Lower leg skin (tissue), 4 donors: ENCODE measurements around the gene RNPS1. TPM values are rescaled to one million over a fixed set of nuclear protein-coding genes. Genes with fewer than 3 reads are reported as not detected.

Experiments used
- DNase-seq, 2 donors: peaks; one replicate each; pipeline ENCODE4 v3.0.0-alpha.2; 2019; ENCODE audit warnings: low spot score in 2 of 2
- H3K4me3 ChIP-seq: fragments of 200-600 bp; sonication (generic); 2 replicates; pipeline ENCODE4 v1.5.1; 2017; ENCODE audit warnings: mild to moderate bottlenecking, low read depth; ENCODE audit not compliant: poor library complexity, severe bottlenecking
- POLR2A ChIP-seq, 2 donors: fragments of 450-650 bp; IDR thresholded peaks; one replicate each; pipeline ENCODE4 v1.6.1; 2016 to 2017; ENCODE audit warnings: antibody characterized with exemption in 2 of 2, mild to moderate bottlenecking in 1 of 2, moderate library complexity in 1 of 2
- WGBS, 2 donors: methylation state at CpG; one replicate each; pipeline ENCODE4 v1.1.5; 2018; 5-methylcytosine and 5-hydroxymethylcytosine counted together
- intact Hi-C: fragments of 100-400 bp; cut with DNase I; formaldehyde crosslinking; loops from one replicate; pipeline ENCODE4 v1.15.0; 2023; ENCODE audit warnings: low total_unique reads
- total RNA-seq, 4 donors: library from RNA; depleted of rRNA; stranded (reverse); fragments of >200 nt; gene quantifications; one replicate each; pipeline ENCODE4 v1.1.0, GENCODE V29; 2016
- TF ChIP-seq, protein P1 (sequence below), 3 donors: fragments of 450-650 bp; IDR thresholded peaks; one replicate each; pipeline ENCODE4 v1.5.1; 2016; ENCODE audit warnings: antibody characterized with exemption in 3 of 3, mild to moderate bottlenecking in 3 of 3, moderate library complexity in 2 of 3

The RNPS1 gene
- total RNA-seq, 4 donors from 2014 or later, result 127 to 132 (median 128) TPM

DNA sequence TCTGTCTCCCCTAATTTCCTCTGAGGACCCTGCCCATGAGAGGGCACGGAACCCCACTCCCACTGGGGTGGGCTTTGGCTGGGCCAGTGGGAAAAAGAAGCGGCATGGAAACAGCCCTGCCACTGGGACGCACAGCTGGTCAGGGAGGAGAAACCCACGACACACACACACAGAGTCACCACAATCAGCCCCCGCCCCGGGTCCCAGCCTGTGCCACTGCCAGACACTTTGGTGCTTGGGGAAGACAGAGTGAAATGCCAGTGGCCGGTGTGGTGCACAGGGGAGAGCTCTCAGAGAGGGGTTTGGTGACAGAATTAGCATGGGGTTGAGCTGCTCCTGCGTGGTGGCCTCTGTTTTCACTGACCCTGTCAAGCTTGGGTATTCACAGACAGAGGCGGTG lies 30.7 kb upstream of the RNPS1 start:
- H3K4me3 ChIP-seq, result no peak overlapping the region
- no peak for DNase-seq
- intact Hi-C loops, result loop anchor here (2.0 kb wide), 1 partner anchor 76 kb away; no protein-coding TSS in a partner anchor
- TF ChIP-seq, protein P1, sequence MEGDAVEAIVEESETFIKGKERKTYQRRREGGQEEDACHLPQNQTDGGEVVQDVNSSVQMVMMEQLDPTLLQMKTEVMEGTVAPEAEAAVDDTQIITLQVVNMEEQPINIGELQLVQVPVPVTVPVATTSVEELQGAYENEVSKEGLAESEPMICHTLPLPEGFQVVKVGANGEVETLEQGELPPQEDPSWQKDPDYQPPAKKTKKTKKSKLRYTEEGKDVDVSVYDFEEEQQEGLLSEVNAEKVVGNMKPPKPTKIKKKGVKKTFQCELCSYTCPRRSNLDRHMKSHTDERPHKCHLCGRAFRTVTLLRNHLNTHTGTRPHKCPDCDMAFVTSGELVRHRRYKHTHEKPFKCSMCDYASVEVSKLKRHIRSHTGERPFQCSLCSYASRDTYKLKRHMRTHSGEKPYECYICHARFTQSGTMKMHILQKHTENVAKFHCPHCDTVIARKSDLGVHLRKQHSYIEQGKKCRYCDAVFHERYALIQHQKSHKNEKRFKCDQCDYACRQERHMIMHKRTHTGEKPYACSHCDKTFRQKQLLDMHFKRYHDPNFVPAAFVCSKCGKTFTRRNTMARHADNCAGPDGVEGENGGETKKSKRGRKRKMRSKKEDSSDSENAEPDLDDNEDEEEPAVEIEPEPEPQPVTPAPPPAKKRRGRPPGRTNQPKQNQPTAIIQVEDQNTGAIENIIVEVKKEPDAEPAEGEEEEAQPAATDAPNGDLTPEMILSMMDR (IDR thresholded peaks at IDR 0.05), result no peak
- TF ChIP-seq POLR2A (IDR thresholded peaks at IDR 0.05), result no peak
- WGBS, 2 donors, result 94% methylated on average over 8 to 9 of the region's 9 CpGs

DNA sequence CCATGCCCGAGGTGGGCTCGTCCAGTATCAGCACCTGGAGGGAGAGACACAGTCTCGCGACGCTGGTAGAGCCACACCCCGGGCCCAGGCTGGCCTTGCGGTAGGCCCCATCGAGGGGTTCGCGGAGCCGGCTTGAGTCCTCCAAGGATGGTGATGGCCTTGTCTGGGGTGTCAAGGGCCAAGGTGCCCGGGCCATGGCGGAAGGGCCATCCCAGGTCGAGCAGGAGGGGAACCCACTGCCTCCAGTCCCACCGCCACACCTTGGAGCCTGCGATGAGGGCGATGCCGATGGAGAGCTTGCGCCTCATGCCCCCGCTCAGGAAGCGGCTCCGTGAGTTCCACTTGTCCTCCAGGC lies 29.6 kb upstream of the RNPS1 start:
- no peak for TF ChIP-seq POLR2A (IDR thresholded peaks at IDR 0.05)
- TF ChIP-seq, protein P1 (IDR thresholded peaks at IDR 0.05), result no peak
- H3K4me3 ChIP-seq, result no peak overlapping the region
- intact Hi-C loops, result no loop called here
- DNase-seq, result no peak
- WGBS, 2 donors, result 93 to 94% methylated on average over 21 to 22 of the region's 22 CpGs

DNA sequence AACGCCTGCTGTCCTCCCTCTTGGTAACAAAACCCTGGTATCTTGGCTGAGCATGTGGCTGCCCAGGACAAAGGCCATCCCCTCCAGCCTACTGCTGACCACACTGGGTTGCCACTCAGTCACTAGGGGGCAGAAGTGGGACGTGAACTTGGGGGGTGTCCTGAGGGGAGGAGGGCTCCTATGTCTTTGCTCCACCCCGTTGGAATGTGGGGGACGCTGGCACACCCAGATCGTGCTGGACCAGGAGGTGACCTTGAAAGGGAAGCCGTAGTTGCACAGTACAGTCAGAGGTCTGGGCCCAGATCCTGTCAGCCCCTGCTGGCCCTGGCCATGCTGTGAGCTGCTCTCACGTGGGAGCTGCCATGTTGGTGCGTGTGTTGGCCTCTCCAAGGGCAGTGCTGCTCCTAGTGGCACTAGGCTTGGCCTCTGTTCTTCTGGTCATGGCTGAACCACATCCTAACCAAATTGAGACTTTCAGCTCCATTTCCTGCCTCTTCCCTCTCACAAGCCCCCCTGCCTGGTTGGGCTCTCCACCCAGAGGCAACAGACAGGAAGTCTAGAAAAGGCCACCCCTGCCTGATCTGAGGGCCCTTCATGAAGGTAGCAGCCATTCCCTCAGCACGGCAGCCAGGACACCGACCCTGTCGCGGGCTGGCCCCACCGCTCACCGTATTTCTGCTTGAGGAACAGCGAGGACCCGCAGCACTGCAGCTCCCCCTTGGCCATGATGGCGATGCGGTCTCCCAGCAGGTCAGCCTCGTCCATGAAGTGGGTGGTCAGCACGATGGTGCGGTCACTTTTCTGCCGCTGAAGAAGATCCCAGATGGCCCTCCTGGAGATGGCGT lies 29.0 kb upstream of the RNPS1 start:
- no peak for DNase-seq
- intact Hi-C loops, result no loop called here
- H3K4me3 ChIP-seq, result no peak overlapping the region
- 83 to 84% methylated on average over 20 to 22 of the region's 23 CpGs for WGBS, 2 donors
- TF ChIP-seq, protein P1 (IDR thresholded peaks at IDR 0.05), result no peak
- TF ChIP-seq POLR2A (IDR thresholded peaks at IDR 0.05), result no peak

DNA sequence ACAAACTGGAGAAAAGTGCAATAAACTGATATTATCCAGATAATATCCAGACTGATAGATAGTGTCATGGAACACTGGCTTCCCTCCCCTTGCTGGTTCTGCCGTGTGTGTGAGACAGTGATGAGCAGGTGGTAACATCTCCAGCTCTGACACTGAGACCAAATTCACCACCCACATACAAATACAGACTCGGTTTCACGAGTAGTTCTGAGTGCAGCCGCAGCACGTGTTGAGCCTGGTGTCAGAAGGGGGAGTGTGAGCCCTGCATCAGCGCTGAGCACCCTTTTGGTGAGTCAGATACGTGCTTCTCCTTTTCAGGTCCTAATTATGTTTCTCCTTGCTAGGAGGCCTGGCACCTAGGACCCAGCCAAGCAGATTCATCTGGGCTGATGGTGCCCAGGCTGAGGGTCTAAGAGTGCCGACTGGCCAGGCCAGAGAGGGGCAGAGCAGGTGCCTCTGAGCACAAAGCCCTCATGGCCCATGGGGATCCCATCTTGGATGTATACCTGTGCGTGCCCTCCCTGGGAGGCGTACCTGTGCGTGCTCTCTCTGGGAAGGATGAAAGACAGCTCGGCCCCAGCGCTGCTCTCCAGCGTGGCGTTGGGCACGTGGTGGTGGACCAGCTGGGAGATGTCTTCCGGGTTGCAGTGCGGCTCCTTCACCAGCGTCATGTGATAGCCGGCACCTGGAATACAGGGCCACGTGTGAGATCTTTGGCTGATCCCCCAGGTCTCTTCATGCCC lies 27.3 kb upstream of the RNPS1 start:
- no peak for DNase-seq
- no peak overlapping the region for H3K4me3 ChIP-seq
- TF ChIP-seq POLR2A (IDR thresholded peaks at IDR 0.05), result no peak
- TF ChIP-seq, protein P1 (IDR thresholded peaks at IDR 0.05), result no peak
- WGBS, 2 donors, result 88 to 91% methylated on average over 16 to 21 of the region's 21 CpGs
- intact Hi-C loops, result no loop called here

DNA sequence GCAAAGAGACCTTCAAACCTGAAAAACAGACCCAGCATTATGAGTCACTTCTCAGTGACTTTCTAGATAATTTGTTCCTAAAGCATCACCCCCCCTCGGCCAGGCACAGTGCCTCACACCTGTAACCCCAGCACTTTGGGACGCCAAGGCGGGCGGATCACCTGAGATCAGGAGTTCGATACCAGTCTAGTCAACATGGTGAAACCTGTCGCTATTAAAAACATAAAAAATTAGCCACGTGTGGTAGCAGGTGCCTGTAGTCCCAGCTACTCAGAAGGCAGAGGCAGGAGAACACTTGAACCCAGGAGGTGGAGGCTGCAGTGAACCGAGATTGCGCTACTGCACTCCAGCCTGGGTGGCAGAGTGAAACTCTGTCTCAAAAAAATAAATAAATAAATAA lies 24.3 kb upstream of the RNPS1 start:
- no peak for DNase-seq
- WGBS, 2 donors, result 82 to 94% methylated on average over 9 of the region's 9 CpGs
- intact Hi-C loops, result no loop called here
- TF ChIP-seq, protein P1 (IDR thresholded peaks at IDR 0.05), result no peak
- no peak for TF ChIP-seq POLR2A (IDR thresholded peaks at IDR 0.05)
- no peak overlapping the region for H3K4me3 ChIP-seq
